HepG2 (cell line): ENCODE measurements around the gene MYLK. TPM values are rescaled to one million over a fixed set of nuclear protein-coding genes. Genes with fewer than 3 reads are reported as not detected.
A peak's percentile ranks its signal among the peaks of the same experiment; 100 is the strongest.

Experiments
- ARID4A ChIP-seq: sonication (generic); formaldehyde crosslinking; IDR thresholded peaks from 2 replicates; pipeline ENCODE4 v1.5.0; 2020; ENCODE audit warnings: mild to moderate bottlenecking, missing genetic modification reagents, borderline replicate concordance
- ARNTL ChIP-seq: sonication (generic); formaldehyde crosslinking; IDR thresholded peaks from 2 replicates; pipeline ENCODE4 v1.4.0; 2020; ENCODE audit warnings: mild to moderate bottlenecking, missing genetic modification reagents
- CBX5 ChIP-seq: sonication (generic); formaldehyde crosslinking; IDR thresholded peaks from 2 replicates; pipeline ENCODE4 v1.4.0; 2020; ENCODE audit warnings: missing genetic modification reagents, borderline replicate concordance
- HHEX ChIP-seq: IDR thresholded peaks from 2 replicates; pipeline ENCODE4 v1.6.1; 2016; ENCODE audit warnings: control low read depth
- HNF1B ChIP-seq: sonication (generic); formaldehyde crosslinking; IDR thresholded peaks from 2 replicates; pipeline ENCODE4 v1.5.1; 2020; ENCODE audit warnings: mild to moderate bottlenecking, moderate library complexity, missing genetic modification reagents
- KDM3A ChIP-seq: IDR thresholded peaks from 2 replicates; pipeline ENCODE4 v1.6.1; 2018; ENCODE audit warnings: low read depth, missing compliant biosample characterization
- MZF1 ChIP-seq: sonication (generic); formaldehyde crosslinking; IDR thresholded peaks from 2 replicates; pipeline ENCODE4 v1.8.1; 2023; ENCODE audit warnings: mild to moderate bottlenecking, missing genetic modification reagents, borderline replicate concordance
- PAWR ChIP-seq: sonication (generic); formaldehyde crosslinking; IDR thresholded peaks from 2 replicates; pipeline ENCODE4 v1.4.0; 2020; ENCODE audit warnings: missing genetic modification reagents, mild to moderate bottlenecking, borderline replicate concordance
- POLR2AphosphoS5 ChIP-seq: IDR thresholded peaks from 2 replicates; pipeline ENCODE4 v1.6.1; 2012; ENCODE audit warnings: low read depth, low read length
- PPARG ChIP-seq: conservative IDR thresholded peaks from 2 replicates; pipeline ENCODE4 v1.6.1; 2016; ENCODE audit warnings: missing biosample characterization, missing genetic modification reagents
- SKIL ChIP-seq: sonication (generic); formaldehyde crosslinking; IDR thresholded peaks from 2 replicates; pipeline ENCODE4 v1.8.0; 2022; ENCODE audit warnings: missing genetic modification reagents, mild to moderate bottlenecking, moderate library complexity, borderline replicate concordance
- ZFY ChIP-seq: sonication (generic); formaldehyde crosslinking; IDR thresholded peaks from 2 replicates; pipeline ENCODE4 v1.4.0; 2020; ENCODE audit warnings: missing genetic modification reagents
- ZNF382 ChIP-seq: sonication (generic); formaldehyde crosslinking; IDR thresholded peaks from 2 replicates; pipeline ENCODE4 v1.5.0; 2020; ENCODE audit warnings: missing genetic modification reagents, mild to moderate bottlenecking, borderline replicate concordance
- ZNF383 ChIP-seq: sonication (generic); formaldehyde crosslinking; IDR thresholded peaks from 2 replicates; pipeline ENCODE4 v1.4.0; 2020; ENCODE audit warnings: missing genetic modification reagents, mild to moderate bottlenecking, borderline replicate concordance
- ZNF546 ChIP-seq: sonication (generic); formaldehyde crosslinking; conservative IDR thresholded peaks from 2 replicates; pipeline ENCODE4 v1.8.1; 2023; ENCODE audit warnings: mild to moderate bottlenecking, missing genetic modification reagents
- ZNF564 ChIP-seq: sonication (generic); formaldehyde crosslinking; IDR thresholded peaks from 2 replicates; pipeline ENCODE4 v1.8.1; 2023; ENCODE audit warnings: mild to moderate bottlenecking, missing genetic modification reagents
- ZNF577 ChIP-seq: sonication (generic); formaldehyde crosslinking; IDR thresholded peaks from 2 replicates; pipeline ENCODE4 v1.4.0; 2020; ENCODE audit warnings: mild to moderate bottlenecking, low read depth, missing genetic modification reagents, borderline replicate concordance
- ZNF644 ChIP-seq: IDR thresholded peaks from 2 replicates; pipeline ENCODE4 v1.6.1; 2016; ENCODE audit warnings: low read depth
- ZNF891 ChIP-seq: sonication (generic); formaldehyde crosslinking; IDR thresholded peaks from 2 replicates; pipeline ENCODE4 v1.5.0; 2020; ENCODE audit warnings: mild to moderate bottlenecking, missing genetic modification reagents
- polyA plus RNA-seq, 8 experiments: library from polyadenylated mRNA; depleted of rRNA in 3 of 8; stranded (reverse) in 7 of 8; unstranded in 1 of 8; fragments of >200 nt; fragmentation: Illumina TruSeq in 4 of 8; extraction: Trizol in 4 of 8; gene quantifications; 2 replicates each; pipeline versions ENCODE4 v1.2.1 to v1.2.3, GENCODE V29; 2011 to 2016; ENCODE audit warnings: low read depth in 4 of 8, missing spikeins in 1 of 8, mixed read lengths in 1 of 8; ENCODE audit not compliant: insufficient read depth in 1 of 8
- total RNA-seq, 5 experiments: library from RNA; depleted of rRNA; stranded (reverse); fragments of >200 nt; fragmentation: Illumina TruSeq; extraction: Trizol; gene quantifications; 2 replicates each; pipeline ENCODE4 v1.2.3, GENCODE V29; 2016; ENCODE audit warnings: low read depth in 1 of 5
- TF ChIP-seq, protein P1 (sequence below): sonication (generic); formaldehyde crosslinking; IDR thresholded peaks from 2 replicates; pipeline ENCODE4 v1.9.0; 2021; ENCODE audit warnings: missing genetic modification reagents, borderline replicate concordance

Gene MYLK
- total and polyA plus RNA-seq, 2 of the 13 experiments (the other 11 are each of a cell fraction or from before 2014, with no cell fraction given): 10.6 to 34.9 TPM

- peak; percentile 42; the same call in 1 of the 2 replicates for TF ChIP-seq ARID4A
- TF ChIP-seq ZNF891: 0 out of 2 replicates have a peak, but pooled peaks have one; percentile 53
- no peak for TF ChIP-seq PPARG (CRISPR knock-in tag)
- TF ChIP-seq MZF1 (CRISPR knock-in tag): no peak
- TF ChIP-seq ZNF564 (CRISPR knock-in tag): no peak
- no peak for TF ChIP-seq ZNF577 (CRISPR knock-in tag)
- TF ChIP-seq SKIL (CRISPR knock-in tag): peak; percentile 81
- TF ChIP-seq ZFY (CRISPR knock-in tag): no peak; the same call in 1 of the 2 replicates
- 0 out of 2 replicates have a peak, but pooled peaks have one; percentile 26 for TF ChIP-seq ARNTL (CRISPR knock-in tag)
- peak; percentile 50; the same call in 1 of the 2 replicates for TF ChIP-seq KDM3A (CRISPR knock-in tag)
- TF ChIP-seq PAWR (CRISPR knock-in tag): no peak
- TF ChIP-seq ZNF383 (CRISPR knock-in tag): no peak
- no peak for TF ChIP-seq HHEX (CRISPR knock-in tag)
- TF ChIP-seq ZNF546 (CRISPR knock-in tag): no peak
- no peak for TF ChIP-seq POLR2AphosphoS5
- TF ChIP-seq CBX5 (CRISPR knock-in tag): peak; percentile 25; the same call in 1 of the 2 replicates
- TF ChIP-seq ZNF644: no peak
- no peak for TF ChIP-seq ZNF382
- 0 out of 2 replicates have a peak, but pooled peaks have one; percentile 54 for TF ChIP-seq HNF1B
- TF ChIP-seq, protein P1, sequence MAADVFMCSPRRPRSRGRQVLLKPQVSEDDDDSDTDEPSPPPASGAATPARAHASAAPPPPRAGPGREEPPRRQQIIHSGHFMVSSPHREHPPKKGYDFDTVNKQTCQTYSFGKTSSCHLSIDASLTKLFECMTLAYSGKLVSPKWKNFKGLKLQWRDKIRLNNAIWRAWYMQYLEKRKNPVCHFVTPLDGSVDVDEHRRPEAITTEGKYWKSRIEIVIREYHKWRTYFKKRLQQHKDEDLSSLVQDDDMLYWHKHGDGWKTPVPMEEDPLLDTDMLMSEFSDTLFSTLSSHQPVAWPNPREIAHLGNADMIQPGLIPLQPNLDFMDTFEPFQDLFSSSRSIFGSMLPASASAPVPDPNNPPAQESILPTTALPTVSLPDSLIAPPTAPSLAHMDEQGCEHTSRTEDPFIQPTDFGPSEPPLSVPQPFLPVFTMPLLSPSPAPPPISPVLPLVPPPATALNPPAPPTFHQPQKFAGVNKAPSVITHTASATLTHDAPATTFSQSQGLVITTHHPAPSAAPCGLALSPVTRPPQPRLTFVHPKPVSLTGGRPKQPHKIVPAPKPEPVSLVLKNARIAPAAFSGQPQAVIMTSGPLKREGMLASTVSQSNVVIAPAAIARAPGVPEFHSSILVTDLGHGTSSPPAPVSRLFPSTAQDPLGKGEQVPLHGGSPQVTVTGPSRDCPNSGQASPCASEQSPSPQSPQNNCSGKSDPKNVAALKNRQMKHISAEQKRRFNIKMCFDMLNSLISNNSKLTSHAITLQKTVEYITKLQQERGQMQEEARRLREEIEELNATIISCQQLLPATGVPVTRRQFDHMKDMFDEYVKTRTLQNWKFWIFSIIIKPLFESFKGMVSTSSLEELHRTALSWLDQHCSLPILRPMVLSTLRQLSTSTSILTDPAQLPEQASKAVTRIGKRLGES: no peak
Observed at GRCh38 chr3:123807820-123808219, 76.3 kb downstream of the MYLK start (continued).
